Neural progenitor cell (in vitro differentiated cells): Measurements from ENCODE around the gene HDLBP.

Source experiments
- EZH2 ChIP-seq: fragments of 200-600 bp; sonication (generic); IDR thresholded peaks from 2 replicates; pipeline ENCODE4 v1.6.1; 2017; ENCODE audit warnings: antibody characterized with exemption, mild to moderate bottlenecking, moderate library complexity
- EZH2phosphoT487 ChIP-seq: fragments of 200-600 bp; sonication (generic); IDR thresholded peaks from 2 replicates; pipeline ENCODE4 v1.6.1; 2017; ENCODE audit warnings: antibody characterized with exemption
- TF ChIP-seq, protein P1 (sequence below): fragments of 200-600 bp; sonication (generic); IDR thresholded peaks from 2 replicates; pipeline ENCODE4 v1.5.1; 2017; ENCODE audit warnings: antibody characterized with exemption, mild to moderate bottlenecking

DNA sequence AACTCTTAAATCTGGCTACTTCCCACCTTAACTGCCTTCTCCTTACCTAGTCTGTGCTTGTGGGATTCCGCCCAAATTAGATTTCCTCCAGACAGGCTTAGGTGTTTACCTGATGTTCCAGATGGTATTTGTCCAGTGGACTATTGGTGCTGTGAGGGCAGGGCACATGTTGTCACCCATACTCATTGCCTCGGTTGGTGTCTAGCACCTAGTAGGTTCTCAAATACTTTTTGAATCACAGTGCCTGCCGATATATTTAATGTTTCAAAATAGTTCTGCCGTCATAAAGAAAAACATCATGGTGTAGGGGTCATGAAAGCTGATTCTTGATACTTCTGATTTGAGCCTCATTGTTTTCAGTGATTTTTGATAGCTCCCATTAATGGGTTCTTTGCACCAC, 1.4 kb upstream of the HDLBP start:
- TF ChIP-seq, protein P1, sequence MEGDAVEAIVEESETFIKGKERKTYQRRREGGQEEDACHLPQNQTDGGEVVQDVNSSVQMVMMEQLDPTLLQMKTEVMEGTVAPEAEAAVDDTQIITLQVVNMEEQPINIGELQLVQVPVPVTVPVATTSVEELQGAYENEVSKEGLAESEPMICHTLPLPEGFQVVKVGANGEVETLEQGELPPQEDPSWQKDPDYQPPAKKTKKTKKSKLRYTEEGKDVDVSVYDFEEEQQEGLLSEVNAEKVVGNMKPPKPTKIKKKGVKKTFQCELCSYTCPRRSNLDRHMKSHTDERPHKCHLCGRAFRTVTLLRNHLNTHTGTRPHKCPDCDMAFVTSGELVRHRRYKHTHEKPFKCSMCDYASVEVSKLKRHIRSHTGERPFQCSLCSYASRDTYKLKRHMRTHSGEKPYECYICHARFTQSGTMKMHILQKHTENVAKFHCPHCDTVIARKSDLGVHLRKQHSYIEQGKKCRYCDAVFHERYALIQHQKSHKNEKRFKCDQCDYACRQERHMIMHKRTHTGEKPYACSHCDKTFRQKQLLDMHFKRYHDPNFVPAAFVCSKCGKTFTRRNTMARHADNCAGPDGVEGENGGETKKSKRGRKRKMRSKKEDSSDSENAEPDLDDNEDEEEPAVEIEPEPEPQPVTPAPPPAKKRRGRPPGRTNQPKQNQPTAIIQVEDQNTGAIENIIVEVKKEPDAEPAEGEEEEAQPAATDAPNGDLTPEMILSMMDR: no peak
- no peak for TF ChIP-seq EZH2phosphoT487
- no peak for TF ChIP-seq EZH2
